Placental epithelial cell (primary cell): ENCODE results near the gene FOXP2. TPM values are rescaled to one million over a fixed set of nuclear protein-coding genes. Genes with fewer than 3 reads are reported as not detected.

Experiments
- small RNA-seq: library from RNA; depleted of rRNA; stranded (forward); fragments of <200 nt; gene quantifications from one replicate; pipeline ENCODE3, GENCODE V24; 2012
- total RNA-seq: library from RNA; depleted of rRNA; stranded (reverse); fragments of >200 nt; gene quantifications from 2 replicates; pipeline ENCODE4 v1.2.3, GENCODE V29; 2012

The FOXP2 gene
- 0.54 and 1.6 TPM in 2 replicates for total RNA-seq

DNA sequence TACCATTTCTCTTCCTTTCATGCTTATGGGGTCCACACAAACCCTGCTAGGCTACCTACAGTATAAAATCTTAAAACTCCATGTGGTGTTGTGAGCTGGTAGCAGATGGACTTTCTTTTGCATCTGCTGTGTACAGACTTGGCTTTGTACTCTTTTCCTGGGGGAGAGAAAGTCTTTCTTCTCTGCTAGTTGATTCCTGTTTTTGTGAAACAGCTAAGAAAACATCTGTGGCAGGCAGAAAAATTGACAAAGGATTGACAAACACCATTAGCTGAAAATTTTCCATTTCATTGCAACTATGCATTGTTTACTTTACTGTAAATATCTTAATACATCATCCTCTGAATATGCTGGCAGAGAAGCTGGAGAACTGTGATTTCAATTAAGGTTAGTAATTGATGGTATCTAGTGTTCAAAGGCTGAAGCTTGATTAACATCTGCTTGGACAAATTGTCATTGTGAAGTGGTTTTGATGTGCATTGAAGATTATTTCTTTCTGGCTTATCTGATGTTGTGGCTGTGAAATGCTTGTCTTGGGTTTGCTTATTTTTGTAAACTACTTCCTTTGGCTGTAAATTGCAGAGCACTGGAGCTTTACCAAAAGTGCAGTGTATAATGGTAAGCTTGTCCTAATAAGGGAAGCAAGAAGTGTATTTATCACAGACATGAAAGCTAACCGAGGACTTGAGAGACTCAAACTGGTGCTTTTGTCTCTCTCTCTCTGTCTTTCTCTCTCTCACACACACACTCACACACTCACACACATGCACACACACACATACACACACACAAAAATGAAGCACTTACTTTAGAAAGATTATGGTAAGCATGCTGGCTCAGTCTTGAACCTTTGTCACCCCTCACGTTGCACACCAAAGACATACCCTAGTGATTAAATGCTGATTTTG, at the start of gene FOXP2:
FOXP2 (plus strand) TSS at position 660 of the 908 bp plus-strand sequence. CDS start 11,697 bp downstream, outside the sequence.

Small RNA genes lying within 50 kb of the gene (small RNA-seq; reads per million reads assigned to genes)
- gene MIR3666, result not detected
- not detected for gene RNA5SP238
